A549 (cell line): Measurements from ENCODE around the gene ANKRD40CL. TPM values are rescaled to one million over a fixed set of nuclear protein-coding genes. Genes with fewer than 3 reads are reported as not detected.

ENCODE experiments used
- ATAC-seq, 2 experiments: fragments of 200-7000 bp in 1 of 2; fragments of >200 bp in 1 of 2; cut with Nextera tagmentation in 1 of 2; cut with Tn5 transposase in 1 of 2; 3 replicates each; pipeline versions ENCODE4 v1.8.0 to v1.9.1; 2018 to 2020; ENCODE audit warnings: mild to moderate bottlenecking in 1 of 2, moderate library complexity in 1 of 2
- CTCF ChIA-PET: fragments of 300-600 bp; sonication (Branson Sonifier 250); formaldehyde crosslinking; extraction: SDS; loops from one replicate; lab custom pipeline; 2021; ENCODE audit warnings: antibody characterized with exemption, inconsistent platforms; lab: Yijun Ruan, JAX
- POLR2A ChIA-PET: fragments of 350-600 bp; formaldehyde crosslinking; extraction: SDS; loops from one replicate; lab custom pipeline; 2021; ENCODE audit warnings: antibody characterized with exemption, inconsistent platforms; lab: Yijun Ruan, JAX
- DNase-seq, 2 experiments: peaks; one replicate each; pipeline versions ENCODE4 v3.0.0 to v3.0.0-alpha.2; 2011 to 2016; ENCODE audit warnings: low read depth in 1 of 2, low spot score in 1 of 2
- FAIRE-seq: peaks from 2 replicates; lab custom pipeline; 2011; peaks lifted over from hg19 to GRCh38; lab: Jason Lieb, UNC
- H3K27ac ChIP-seq, 2 experiments: fragments of >200 bp; sonication (Bioruptor Twin); formaldehyde crosslinking; 3 replicates each; pipeline ENCODE4 v1.5.1; 2016 to 2017
- H3K4me1 ChIP-seq: fragments of >200 bp; sonication (Bioruptor Twin); formaldehyde crosslinking; 3 replicates; pipeline ENCODE4 v1.6.1; 2016
- H3K4me2 ChIP-seq: fragments of >200 bp; sonication (Bioruptor Twin); formaldehyde crosslinking; 3 replicates; pipeline ENCODE4 v1.6.1; 2016
- H3K4me3 ChIP-seq: fragments of >200 bp; sonication (Bioruptor Twin); formaldehyde crosslinking; 3 replicates; pipeline ENCODE4 v1.5.1; 2016
- H3K9me3 ChIP-seq: fragments of >200 bp; sonication (Bioruptor Twin); formaldehyde crosslinking; 3 replicates; pipeline ENCODE4 v1.6.1; 2016
- CBX2 ChIP-seq: fragments of 200-600 bp; sonication (generic); IDR thresholded peaks from 2 replicates; pipeline ENCODE4 v1.6.1; 2016; ENCODE audit warnings: low read depth, mild to moderate bottlenecking, borderline replicate concordance
- EHF ChIP-seq: fragments of 250-450 bp; sonication (Bioruptor Pico); IDR thresholded peaks from 2 replicates; pipeline ENCODE4 v1.5.0; 2020; ENCODE audit warnings: mild to moderate bottlenecking
- EP300 ChIP-seq, 2 experiments: fragments of >200 bp; sonication (Bioruptor Twin); formaldehyde crosslinking; IDR thresholded peaks; 2 replicates in 1 of 2; 3 replicates in 1 of 2; pipeline ENCODE4 v1.6.1; 2016 to 2017
- FOSB ChIP-seq: fragments of 250-450 bp; sonication (Bioruptor Pico); IDR thresholded peaks from 2 replicates; pipeline ENCODE4 v1.5.0; 2020; ENCODE audit warnings: mild to moderate bottlenecking, moderate library complexity
- FOXS1 ChIP-seq: fragments of 250-450 bp; sonication (Bioruptor Pico); IDR thresholded peaks from 2 replicates; pipeline ENCODE4 v1.5.0; 2020; ENCODE audit warnings: mild to moderate bottlenecking, moderate library complexity
- GATA3 ChIP-seq: IDR thresholded peaks from 2 replicates; pipeline ENCODE4 v1.6.1; 2012; ENCODE audit warnings: borderline replicate concordance
- HEYL ChIP-seq: fragments of 250-450 bp; sonication (Bioruptor Pico); IDR thresholded peaks from 2 replicates; pipeline ENCODE4 v1.8.0; 2021; ENCODE audit warnings: mild to moderate bottlenecking, moderate library complexity
- HOXA7 ChIP-seq: fragments of 250-450 bp; sonication (Bioruptor Pico); IDR thresholded peaks from 2 replicates; pipeline ENCODE4 v1.5.0; 2020; ENCODE audit warnings: mild to moderate bottlenecking, moderate library complexity
- JUN ChIP-seq, 2 experiments: fragments of >200 bp; sonication (Bioruptor Twin); formaldehyde crosslinking; IDR thresholded peaks; 2 replicates in 1 of 2; 3 replicates in 1 of 2; pipeline ENCODE4 v1.6.1; 2016 to 2017
- MAFK ChIP-seq: fragments of 450-650 bp; IDR thresholded peaks from 2 replicates; pipeline ENCODE4 v1.6.1; 2014; ENCODE audit not compliant: partially characterized antibody
- MAZ ChIP-seq: fragments of 150-350 bp; IDR thresholded peaks from 2 replicates; pipeline ENCODE4 v1.6.1; 2014; ENCODE audit warnings: antibody characterized with exemption, low read depth, low read length, borderline replicate concordance
- NPAS2 ChIP-seq: fragments of 250-450 bp; sonication (Bioruptor Pico); IDR thresholded peaks from 2 replicates; pipeline ENCODE4 v1.8.0; 2022; ENCODE audit warnings: mild to moderate bottlenecking, moderate library complexity, borderline replicate concordance
- POLR2AphosphoS2 ChIP-seq: conservative IDR thresholded peaks from 2 replicates; pipeline ENCODE4 v1.6.1; 2012; ENCODE audit warnings: low read length, improper control_type of control experiment, inconsistent platforms
- RARB ChIP-seq: fragments of 250-450 bp; sonication (Bioruptor Pico); IDR thresholded peaks from 2 replicates; pipeline ENCODE4 v1.8.0; 2021; ENCODE audit warnings: mild to moderate bottlenecking, moderate library complexity
- TFCP2L1 ChIP-seq: fragments of 250-450 bp; sonication (Bioruptor Pico); IDR thresholded peaks from 2 replicates; pipeline ENCODE4 v1.5.0; 2021; ENCODE audit warnings: mild to moderate bottlenecking
- WGBS: methylation state at CpG from one replicate; pipeline ENCODE4 v1.1.6; 2017; ENCODE audit errors: missing lambda C conversion rate; 5-methylcytosine and 5-hydroxymethylcytosine counted together
- polyA plus RNA-seq, 4 experiments: library from polyadenylated mRNA; depleted of rRNA in 3 of 4; stranded (reverse); fragments of >200 nt; fragmentation: RNase III in 1 of 4; extraction: RNeasy Plus Mini Kit Qiagen cat#74134 plus additional on column Dnase treatment in 1 of 4; gene quantifications; 2 replicates in 3 of 4; 3 replicates in 1 of 4; pipeline ENCODE4 v1.2.3, GENCODE V29; 2011 to 2017
- TF ChIP-seq, protein P1 (sequence below): fragments of >200 bp; sonication (Bioruptor Twin); formaldehyde crosslinking; IDR thresholded peaks from 3 replicates; pipeline ENCODE4 v1.6.1; 2016
- TF ChIP-seq, protein P2 (sequence below): IDR thresholded peaks from 2 replicates; pipeline ENCODE4 v1.6.1; 2012; ENCODE audit warnings: low read depth, borderline replicate concordance
- TF ChIP-seq, protein P3 (sequence below): IDR thresholded peaks from 2 replicates; pipeline ENCODE4 v1.6.1; 2012
- TF ChIP-seq, protein P4 (sequence below): fragments of >200 bp; sonication (Bioruptor Twin); formaldehyde crosslinking; IDR thresholded peaks from 2 replicates; pipeline ENCODE4 v1.6.1; 2016

ANKRD40CL gene
- polyA plus RNA-seq, 2 of the 4 experiments (the other 2 are of a cell fraction), result 0.13 to 0.18 TPM

DNA sequence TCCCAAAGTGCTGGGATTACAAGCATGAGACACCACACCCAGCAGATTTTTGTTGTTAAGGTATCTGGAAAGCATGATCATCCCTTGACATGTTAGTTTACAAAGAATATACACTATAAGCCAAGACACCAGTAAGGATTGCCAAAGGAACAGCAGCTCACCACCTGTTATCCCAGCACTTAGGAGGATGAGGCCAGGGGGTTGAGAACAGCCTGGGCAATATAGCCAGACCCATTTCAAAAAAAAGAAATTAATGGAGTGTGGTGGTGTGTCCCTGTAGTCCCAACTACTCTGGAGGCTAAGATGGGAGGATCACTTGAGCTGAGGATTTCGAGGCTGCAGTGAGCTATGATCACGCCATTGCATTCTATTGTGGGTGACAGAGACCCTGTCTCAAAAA is 5.1 kb downstream of the ANKRD40CL start:
- no peak for FAIRE-seq
- DNase-seq, result no peak
- POLR2A ChIA-PET, result no interaction called here
- Histone ChIP-seq H3K9me3 (no peaks in the 10 kb centered on the region), H3K27ac (no peak overlapping the region), H3K4me1 (peaks cover 23% of the 10 kb centered on the region), H3K4me3 (no peak overlapping the region), H3K4me2 (no peak overlapping the region)
- CTCF ChIA-PET, result interaction anchor here (0.6 to 11.3 kb wide), 9 partner anchors 10 to 419 kb away, joined by 3 to 103 read pairs (median 3); no protein-coding TSS in a partner anchor
- 76% methylated on average over 2 of the region's 2 CpGs for WGBS
- ATAC-seq, result no peak
- TF ChIP-seq NPAS2 (CRISPR knock-in tag) (no peak), FOXS1 (no peak), HOXA7 (CRISPR knock-in tag) (no peak), MAZ (no peak)

DNA sequence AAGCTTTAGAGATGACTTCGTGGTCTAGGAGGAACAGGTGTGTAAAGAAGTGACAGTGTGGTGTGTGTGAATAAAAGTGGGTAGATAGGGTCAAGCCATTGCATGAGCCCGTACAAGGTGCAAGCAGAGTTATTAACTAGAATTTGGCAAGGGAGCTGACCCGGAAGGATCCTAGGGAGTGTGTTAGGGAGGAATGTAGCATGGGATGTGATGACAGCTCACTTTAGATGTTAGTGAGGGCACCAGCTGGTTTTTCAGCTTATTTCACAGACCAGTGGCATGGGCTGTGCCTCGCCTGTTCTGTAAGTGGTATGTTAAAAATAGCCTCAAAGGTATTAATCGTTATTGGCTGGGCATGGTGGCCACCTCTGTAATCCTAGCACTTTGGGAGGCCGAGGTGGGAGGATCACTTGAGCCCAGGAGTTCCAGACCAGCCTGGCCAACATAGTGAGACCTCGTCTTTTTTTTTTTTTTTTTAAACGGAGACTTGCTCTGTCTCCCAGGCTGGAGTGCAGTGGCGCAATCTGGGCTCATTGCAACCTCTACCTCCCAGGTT is 8.3 kb downstream of the ANKRD40CL start:
- FAIRE-seq, result no peak
- WGBS, result 65% methylated on average over 9 of the region's 9 CpGs
- ATAC-seq, result peak; percentile 7 to 23; a peak in 4 of 6 replicates
- DNase-seq, result no peak
- Histone ChIP-seq H3K4me3 (no peak overlapping the region), H3K4me1 (peaks cover 23% of the 10 kb centered on the region), H3K9me3 (no peaks in the 10 kb centered on the region), H3K4me2 (no peak overlapping the region), H3K27ac (no peak overlapping the region)
- ChIA-PET POLR2A (interaction anchor here (0.5 to 1.0 kb wide), 2 partner anchors 9 to 40 kb away, joined by 3 read pairs; partner anchors contain the start of gene LUC7L3), CTCF (interaction anchor here (0.7 to 1.6 kb wide), 5 partner anchors 18 to 181 kb away, joined by 3 to 9 read pairs (median 3); no protein-coding TSS in a partner anchor)
- TF ChIP-seq FOSB (CRISPR knock-in tag), result no peak
- TF ChIP-seq, protein P1, sequence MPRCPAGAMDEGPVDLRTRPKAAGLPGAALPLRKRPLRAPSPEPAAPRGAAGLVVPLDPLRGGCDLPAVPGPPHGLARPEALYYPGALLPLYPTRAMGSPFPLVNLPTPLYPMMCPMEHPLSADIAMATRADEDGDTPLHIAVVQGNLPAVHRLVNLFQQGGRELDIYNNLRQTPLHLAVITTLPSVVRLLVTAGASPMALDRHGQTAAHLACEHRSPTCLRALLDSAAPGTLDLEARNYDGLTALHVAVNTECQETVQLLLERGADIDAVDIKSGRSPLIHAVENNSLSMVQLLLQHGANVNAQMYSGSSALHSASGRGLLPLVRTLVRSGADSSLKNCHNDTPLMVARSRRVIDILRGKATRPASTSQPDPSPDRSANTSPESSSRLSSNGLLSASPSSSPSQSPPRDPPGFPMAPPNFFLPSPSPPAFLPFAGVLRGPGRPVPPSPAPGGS, result no peak

DNA sequence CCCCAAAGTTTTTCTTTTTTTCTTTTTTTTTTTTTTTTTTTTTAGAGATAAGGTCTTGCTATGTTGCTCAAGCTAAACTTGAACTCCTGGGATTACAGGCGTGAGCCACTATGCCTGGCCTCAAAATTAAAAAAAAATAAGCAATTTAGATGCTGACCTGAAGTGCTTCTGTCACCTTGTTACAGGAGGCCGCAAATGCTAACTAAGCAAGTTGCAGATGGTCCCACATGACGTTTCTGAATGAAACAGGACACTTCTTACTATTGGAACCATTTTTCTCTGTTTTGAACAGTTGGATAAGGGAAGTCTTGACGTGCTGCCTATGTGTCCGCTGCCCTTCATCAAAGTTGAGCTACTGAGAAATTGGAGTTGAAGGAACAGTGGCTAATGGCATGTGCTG is 8.8 kb downstream of the ANKRD40CL start:
- H3K4me2 ChIP-seq, result no peak overlapping the region
- 77% methylated on average over 5 of the region's 5 CpGs for WGBS
- FAIRE-seq (no peak), DNase-seq (no peak), ATAC-seq (peak in 1 of 2 experiments; percentile 6; a peak in 2 of 6 replicates)
- ChIA-PET POLR2A (interaction anchor here (0.5 to 1.0 kb wide), 2 partner anchors 10 to 39 kb away, joined by 3 read pairs; partner anchors contain the start of gene LUC7L3), CTCF (interaction anchor here (0.7 to 1.6 kb wide), 5 partner anchors 18 to 181 kb away, joined by 3 to 9 read pairs (median 3); no protein-coding TSS in a partner anchor)
- no peak overlapping the region for H3K27ac ChIP-seq
- no peaks in the 10 kb centered on the region for H3K9me3 ChIP-seq
- no peak overlapping the region for H3K4me3 ChIP-seq
- peaks cover 19% of the 10 kb centered on the region for H3K4me1 ChIP-seq
- TF ChIP-seq MAFK, result peak; percentile 33
- TF ChIP-seq RARB (CRISPR knock-in tag), result no peak
- TF ChIP-seq, protein P2, sequence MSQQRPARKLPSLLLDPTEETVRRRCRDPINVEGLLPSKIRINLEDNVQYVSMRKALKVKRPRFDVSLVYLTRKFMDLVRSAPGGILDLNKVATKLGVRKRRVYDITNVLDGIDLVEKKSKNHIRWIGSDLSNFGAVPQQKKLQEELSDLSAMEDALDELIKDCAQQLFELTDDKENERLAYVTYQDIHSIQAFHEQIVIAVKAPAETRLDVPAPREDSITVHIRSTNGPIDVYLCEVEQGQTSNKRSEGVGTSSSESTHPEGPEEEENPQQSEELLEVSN, result no peak
- TF ChIP-seq, protein P3, sequence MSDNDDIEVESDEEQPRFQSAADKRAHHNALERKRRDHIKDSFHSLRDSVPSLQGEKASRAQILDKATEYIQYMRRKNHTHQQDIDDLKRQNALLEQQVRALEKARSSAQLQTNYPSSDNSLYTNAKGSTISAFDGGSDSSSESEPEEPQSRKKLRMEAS, result no peak
- TF ChIP-seq HEYL (CRISPR knock-in tag), result no peak
- no peak for TF ChIP-seq JUN (IDR thresholded peaks at IDR 0.05)
- TF ChIP-seq, all 56 proteins: peak for 1

DNA sequence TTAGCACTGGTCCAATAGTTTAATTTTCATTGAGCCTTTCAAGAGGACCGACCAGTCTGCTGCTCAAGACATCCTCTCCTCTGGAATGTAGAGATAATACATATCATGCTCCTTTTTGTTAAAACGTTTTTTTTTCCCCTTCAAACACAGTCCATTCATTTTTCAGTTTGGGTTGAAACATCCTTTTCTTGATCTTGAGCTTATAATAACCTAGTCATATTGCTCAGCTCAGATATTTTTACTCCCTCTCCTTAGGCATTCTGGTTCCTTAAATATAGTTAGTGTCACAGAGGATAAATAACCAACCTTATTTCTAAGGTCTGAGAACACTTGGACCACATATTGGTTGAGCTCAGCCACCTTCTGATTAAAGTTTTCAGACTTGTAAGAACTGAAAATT is 12.8 kb downstream of the ANKRD40CL start:
- TF ChIP-seq POLR2AphosphoS2 (no peak), MAZ (no peak), TFCP2L1 (CRISPR knock-in tag) (no peak), GATA3 (no peak), EP300 (IDR thresholded peaks at IDR 0.05) (no peak), CBX2 (no peak), EHF (CRISPR knock-in tag) (no peak), JUN (IDR thresholded peaks at IDR 0.05) (no peak)
- TF ChIP-seq, protein P4, sequence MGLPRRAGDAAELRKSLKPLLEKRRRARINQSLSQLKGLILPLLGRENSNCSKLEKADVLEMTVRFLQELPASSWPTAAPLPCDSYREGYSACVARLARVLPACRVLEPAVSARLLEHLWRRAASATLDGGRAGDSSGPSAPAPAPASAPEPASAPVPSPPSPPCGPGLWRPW, result no peak
- Histone ChIP-seq H3K27ac (no peak overlapping the region), H3K4me3 (no peak overlapping the region), H3K9me3 (no peaks in the 10 kb centered on the region), H3K4me1 (peaks cover 8% of the 10 kb centered on the region), H3K4me2 (no peak overlapping the region)
- 50% methylated on average over 2 of the region's 2 CpGs for WGBS
- no peak for FAIRE-seq
- ATAC-seq, result no peak
- CTCF ChIA-PET, result interaction anchor here (1.7 kb wide), 1 partner anchor 28 kb away, joined by 6 read pairs; no protein-coding TSS in a partner anchor
- POLR2A ChIA-PET, result interaction anchor here (1.4 kb wide), 1 partner anchor 35 kb away, joined by 4 read pairs; the partner anchor contains the start of gene LUC7L3
- no peak for DNase-seq
